ENCODE results near the gene ANXA6.

The ANXA6 gene

GRCh38 chr5:151128817-151129216 is 28.8 kb downstream of the ANXA6 start:
- DNase-seq (ENCODE audit: low read depth), result no peak

GRCh38 chr5:151127926-151128325 is 29.7 kb downstream of the ANXA6 start:
- DNase-seq (ENCODE audit: low read depth), result no peak

- peak; percentile 27 for DNase-seq (ENCODE audit: low read depth)
These were observed 31.4 kb downstream of the ANXA6 start for GRCh38 chr5:151126199-151126645.

GRCh38 chr5:151125421-151125820 is 32.2 kb downstream of the ANXA6 start:
- DNase-seq (ENCODE audit: low read depth), result no peak

DNA sequence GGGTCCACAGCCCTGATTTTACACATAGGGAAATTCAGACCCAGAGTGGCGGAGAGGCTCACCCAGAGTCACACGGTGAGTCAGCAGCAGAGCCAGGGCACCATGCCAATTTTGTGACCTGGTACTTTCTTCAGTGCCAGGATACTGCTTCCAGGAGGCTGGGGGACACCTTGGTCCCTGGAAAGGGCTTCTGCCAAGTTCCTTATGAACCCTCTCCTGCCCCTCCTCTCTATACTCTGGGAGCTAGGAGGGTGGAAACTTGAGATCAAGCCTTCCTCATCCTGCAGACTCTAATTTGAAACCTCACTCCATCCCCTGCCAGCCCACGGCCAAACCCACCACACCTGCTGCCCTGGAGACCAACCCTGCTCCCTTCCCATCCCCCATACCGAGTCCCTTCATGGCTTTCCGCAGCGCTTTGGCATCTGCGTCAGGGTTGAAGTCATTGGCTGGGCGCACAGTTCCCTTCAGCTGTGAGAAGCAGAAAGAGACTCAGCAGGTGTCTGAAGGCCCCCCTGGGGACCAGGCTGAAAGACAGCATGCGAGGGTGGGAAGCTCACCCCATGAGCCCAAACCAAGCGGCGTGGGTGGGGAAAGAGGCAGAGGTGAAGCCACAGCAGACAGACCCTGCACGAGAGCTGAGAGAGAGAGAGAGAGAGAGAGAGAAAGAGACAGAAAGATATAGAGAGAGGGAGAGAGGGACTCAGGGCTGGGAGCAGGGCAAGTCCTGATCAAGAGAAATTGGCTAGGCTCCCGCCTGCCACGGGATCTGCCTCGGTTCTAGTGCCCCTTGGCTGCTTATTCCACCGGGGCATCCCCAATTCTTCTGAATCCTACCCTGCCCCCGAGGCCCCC is 33.5 kb downstream of the ANXA6 start:
- peak; percentile 7 for DNase-seq (ENCODE audit: low read depth)

DNA sequence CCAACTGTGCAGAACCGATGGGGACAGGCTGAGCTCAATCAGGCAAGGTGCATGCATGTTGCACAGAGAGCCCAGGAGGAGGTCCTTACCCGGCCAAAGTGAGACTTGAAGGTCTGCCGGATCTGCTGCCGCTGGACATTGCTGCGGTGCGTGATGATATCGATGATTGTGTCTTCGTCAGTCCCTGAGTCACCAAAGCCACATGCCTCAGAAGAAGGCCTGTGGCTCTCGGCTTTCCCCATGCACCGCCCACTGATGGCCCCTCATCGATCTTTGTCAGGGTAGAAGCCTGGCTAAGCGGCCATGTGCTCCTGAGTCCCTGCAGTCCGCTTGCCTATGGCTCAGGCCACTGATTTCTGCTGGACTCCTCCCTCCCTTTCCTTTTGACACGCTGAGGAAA is 34.8 kb downstream of the ANXA6 start:
- DNase-seq (ENCODE audit: low read depth), result no peak

DNA sequence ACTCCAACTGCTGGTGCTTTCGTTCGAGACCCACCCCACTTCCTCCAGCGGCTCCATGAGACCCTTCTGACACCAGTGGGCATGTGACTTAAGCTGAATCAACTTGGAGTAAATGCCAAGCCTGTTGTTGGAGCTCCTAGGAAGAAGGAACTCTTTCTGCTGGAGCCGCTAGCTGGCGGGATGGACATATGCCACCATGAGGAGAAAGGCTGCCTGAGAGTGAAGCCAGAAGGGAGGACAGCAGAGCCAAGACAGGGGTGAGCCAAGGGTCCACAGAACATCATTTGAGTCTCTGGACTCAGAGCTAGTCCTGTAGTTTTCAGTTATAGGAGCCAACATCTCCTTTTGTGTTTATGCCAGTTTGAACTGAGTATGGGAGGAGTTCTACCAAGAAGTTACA is 35.9 kb downstream of the ANXA6 start:
- DNase-seq (ENCODE audit: low read depth), result no peak

- DNase-seq (ENCODE audit: low read depth), result no peak
These were observed 36.5 kb downstream of the ANXA6 start for GRCh38 chr5:151121095-151121494.

DNA sequence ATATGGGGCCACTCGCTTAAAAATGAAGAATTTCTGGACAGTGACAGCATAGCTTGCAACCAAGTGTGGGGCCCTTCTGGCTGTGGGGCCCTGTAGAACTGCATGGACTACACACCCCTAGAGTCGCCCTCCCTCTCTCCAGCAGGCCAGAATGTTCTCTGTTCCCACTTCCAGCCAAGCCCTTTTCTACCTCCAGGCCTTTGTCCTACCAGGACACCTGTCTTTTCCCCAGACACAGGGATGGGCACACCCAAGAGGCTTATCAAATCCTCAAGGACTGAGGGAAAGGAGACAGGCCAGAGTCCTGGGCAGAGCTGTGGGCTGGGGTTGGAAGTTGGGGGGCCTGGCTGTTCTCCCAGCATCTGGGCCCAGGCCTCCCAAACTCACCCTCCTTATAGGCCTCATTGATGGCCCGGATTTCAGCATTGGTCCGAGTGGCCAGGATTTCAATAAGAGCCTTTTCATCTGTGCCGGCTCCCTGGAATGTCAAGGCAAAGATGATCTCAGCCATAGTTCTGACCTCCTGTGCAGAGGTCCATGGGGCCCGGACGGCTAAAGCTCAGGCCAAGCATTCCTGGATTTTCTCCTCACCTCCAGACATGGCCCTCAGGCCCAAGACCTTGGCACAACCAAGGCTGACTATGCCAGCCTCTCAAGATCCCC is 38.5 kb downstream of the ANXA6 start:
- no peak for DNase-seq (ENCODE audit: low read depth)

- no peak for DNase-seq (ENCODE audit: low read depth)
These were observed 42.2 kb downstream of the ANXA6 start for GRCh38 chr5:151115272-151115905.

DNA sequence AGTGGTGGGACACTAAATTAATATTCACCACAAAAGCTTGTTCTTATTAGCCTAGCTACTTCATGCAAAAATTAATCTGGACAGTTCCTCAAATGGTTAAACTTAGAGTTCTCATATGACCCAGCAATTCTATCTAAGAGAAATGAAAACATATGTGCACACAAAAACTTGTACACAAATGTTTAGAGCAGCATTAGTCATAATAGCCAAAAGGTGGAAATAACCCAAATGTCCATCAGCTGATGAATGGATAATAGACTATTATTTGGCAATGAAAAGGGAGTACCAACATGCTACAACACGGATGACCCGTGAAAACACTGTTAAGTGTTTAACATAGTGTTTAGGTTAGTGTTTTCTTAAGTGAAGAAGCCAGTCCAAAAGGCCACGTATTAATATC is 43.9 kb downstream of the ANXA6 start:
- no peak for DNase-seq (ENCODE audit: low read depth)

GRCh38 chr5:151110992-151111391 is 46.6 kb downstream of the ANXA6 start:
- no peak for DNase-seq (ENCODE audit: low read depth)

- DNase-seq (ENCODE audit: low read depth), result no peak
These were observed 47.4 kb downstream of the ANXA6 start for GRCh38 chr5:151110122-151110681.

- no peak for DNase-seq (ENCODE audit: low read depth)
These were observed 49.0 kb downstream of the ANXA6 start for GRCh38 chr5:151108566-151108965.

DNA sequence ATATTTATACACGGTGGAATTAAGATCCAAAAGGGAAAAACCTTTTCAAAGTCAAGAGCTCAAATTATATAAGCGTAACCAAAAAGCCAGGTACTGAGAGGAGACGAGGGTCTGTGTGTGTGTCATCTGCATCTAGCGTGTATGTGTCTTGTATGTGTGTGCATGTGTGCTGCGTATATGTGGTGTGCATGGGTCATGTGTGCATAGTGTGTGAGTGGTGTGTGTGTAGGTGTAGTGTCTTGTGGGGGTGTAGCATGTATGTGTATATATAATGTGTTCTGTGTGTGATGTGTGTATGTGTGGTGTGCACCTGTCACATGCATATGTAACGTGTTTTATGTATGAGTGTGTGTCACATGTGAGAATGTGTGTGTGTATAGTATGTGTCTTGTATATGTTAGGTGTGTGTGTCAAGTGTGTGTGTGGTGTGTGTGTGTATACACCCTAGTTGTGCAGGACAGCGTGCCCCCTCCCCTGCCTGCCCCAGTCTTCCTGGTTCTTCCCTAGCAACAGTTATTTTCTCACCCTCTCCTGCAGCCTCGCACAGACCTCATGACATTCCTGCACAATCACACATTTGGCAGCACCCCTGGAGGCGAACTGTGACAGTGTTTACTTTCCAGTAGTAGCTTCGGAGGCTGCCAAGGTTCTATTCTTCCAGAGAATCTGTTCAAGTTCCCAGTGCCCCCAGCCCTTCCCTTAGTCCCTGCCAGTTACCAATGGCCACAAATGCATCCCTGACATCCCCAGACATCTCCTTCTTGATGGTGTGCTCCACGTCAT is 49.6 kb downstream of the ANXA6 start:
- no peak for DNase-seq (ENCODE audit: low read depth)

- DNase-seq (ENCODE audit: low read depth), result no peak
These were observed 50.5 kb downstream of the ANXA6 start for GRCh38 chr5:151107084-151107483.

DNA sequence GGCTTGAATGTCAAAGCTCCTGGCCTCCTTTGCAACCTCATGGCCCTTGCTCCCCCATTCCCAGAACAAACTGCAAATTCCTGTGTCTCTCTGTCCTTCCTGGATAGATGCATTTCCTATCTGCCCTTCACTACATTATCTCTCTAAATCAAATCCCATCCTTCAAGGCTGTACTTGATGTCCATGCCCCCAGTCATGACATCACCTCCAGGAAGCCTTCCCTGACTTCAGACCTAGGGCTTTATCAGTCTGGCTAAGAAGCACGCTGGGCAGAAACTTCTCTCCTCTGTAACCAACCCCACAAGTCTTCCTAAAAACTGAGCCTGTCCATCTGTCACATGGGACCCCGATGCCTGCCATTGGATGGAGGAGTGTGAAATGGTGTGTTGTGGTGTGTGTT is 51.1 kb downstream of the ANXA6 start:
- DNase-seq (ENCODE audit: low read depth), result no peak

DNA sequence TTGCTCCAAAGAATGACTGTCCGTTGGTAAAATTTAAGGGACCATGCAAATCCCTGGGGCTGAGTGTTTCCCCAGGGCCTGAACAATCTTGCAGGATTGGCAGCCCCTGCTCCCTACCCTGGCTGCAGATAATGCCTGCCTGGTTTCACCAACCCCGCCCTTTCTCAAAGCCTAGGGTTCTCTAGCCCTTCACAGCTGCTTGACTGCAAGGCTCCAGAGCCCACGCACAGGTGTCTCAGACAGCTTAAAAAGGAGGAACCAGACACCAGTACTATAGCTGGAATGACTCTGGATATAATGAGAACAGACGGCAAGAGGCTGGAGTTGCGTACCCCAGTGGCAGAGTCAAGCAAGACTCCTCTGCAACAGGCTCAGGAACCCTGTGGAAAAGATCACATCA is 51.5 kb downstream of the ANXA6 start:
- DNase-seq (ENCODE audit: low read depth), result no peak

GRCh38 chr5:151105561-151105960 is 52.0 kb downstream of the ANXA6 start:
- DNase-seq (ENCODE audit: low read depth), result no peak

GRCh38 chr5:151104795-151105194 is 52.8 kb downstream of the ANXA6 start:
- peak; percentile 92 for DNase-seq (ENCODE audit: low read depth)

DNA sequence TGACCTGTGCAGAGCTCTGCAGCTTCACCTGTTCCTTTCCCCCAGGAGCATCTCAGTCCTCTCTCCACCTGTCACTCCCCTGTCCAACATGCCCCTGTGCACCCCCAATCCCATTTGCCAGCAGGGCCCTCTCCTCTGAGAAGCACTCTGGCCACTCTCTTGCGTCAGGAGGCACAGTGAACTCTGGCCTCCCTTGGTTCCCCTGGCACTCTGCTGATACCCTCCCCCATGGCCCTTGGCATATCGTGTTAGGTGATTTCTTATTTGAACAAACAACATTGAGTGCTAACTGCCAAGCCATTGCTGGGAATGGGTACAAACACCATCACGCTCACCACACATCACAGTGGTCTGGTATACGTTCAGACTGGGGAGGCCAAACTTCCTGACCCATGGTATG is 55.8 kb downstream of the ANXA6 start:
- DNase-seq (ENCODE audit: low read depth), result no peak

- DNase-seq (ENCODE audit: low read depth), result no peak
These were observed 56.4 kb downstream of the ANXA6 start for GRCh38 chr5:151101151-151101550.

Measured in GM04504 (cell line).